Astrocyte (in vitro differentiated cells and primary cell): ENCODE data around the gene SERPINA10.

Experiments used
- CTCF ChIP-seq: IDR thresholded peaks from 2 replicates; pipeline ENCODE4 v1.5.1; 2011; ENCODE audit warnings: low read depth, mild to moderate bottlenecking, inconsistent platforms, low read length, moderate library complexity; ENCODE audit not compliant: insufficient read depth
- EZH2 ChIP-seq: IDR thresholded peaks from 2 replicates; pipeline ENCODE4 v1.6.1; 2012; ENCODE audit warnings: mild to moderate bottlenecking, low read length, inconsistent platforms; ENCODE audit not compliant: insufficient read depth

GRCh38 chr14:94298130-94298529, 5.1 kb upstream of the SERPINA10 start:
- no peak for TF ChIP-seq CTCF
- no peak for TF ChIP-seq EZH2
